SK-N-SH treated with all-trans-retinoic acid at 6 μM for 48 hours (cell line): ENCODE data around the gene TAAR1.

ENCODE experiments used
- ATAC-seq: fragments of 200-7000 bp; cut with Tn5 transposase; 3 replicates; pipeline ENCODE4 v1.9.1; 2020; ENCODE audit warnings: mild to moderate bottlenecking, moderate library complexity
- ARNTL ChIP-seq: fragments of 450-650 bp; formaldehyde crosslinking; IDR thresholded peaks from 2 replicates; pipeline ENCODE4 v1.5.0; 2020; ENCODE audit warnings: low read depth, mild to moderate bottlenecking, moderate library complexity, borderline replicate concordance
- BACH2 ChIP-seq: fragments of 250-450 bp; sonication (Bioruptor Pico); IDR thresholded peaks from 2 replicates; pipeline ENCODE4 v1.9.0; 2021; ENCODE audit warnings: mild to moderate bottlenecking, borderline replicate concordance
- ESRRG ChIP-seq: fragments of 250-450 bp; sonication (Bioruptor Pico); IDR thresholded peaks from 2 replicates; pipeline ENCODE4 v1.6.1; 2021; ENCODE audit warnings: mild to moderate bottlenecking
- GLIS3 ChIP-seq: fragments of 250-450 bp; sonication (Bioruptor Pico); IDR thresholded peaks from 2 replicates; pipeline ENCODE4 v1.5.0; 2020; ENCODE audit warnings: mild to moderate bottlenecking, moderate library complexity
- OSR1 ChIP-seq: fragments of 250-450 bp; sonication (Bioruptor Pico); IDR thresholded peaks from 2 replicates; pipeline ENCODE4 v1.8.0; 2022; ENCODE audit warnings: moderate library complexity, mild to moderate bottlenecking, inconsistent platforms
- RARB ChIP-seq: fragments of 250-450 bp; sonication (Bioruptor Pico); IDR thresholded peaks from 2 replicates; pipeline ENCODE4 v1.8.0; 2021; ENCODE audit warnings: mild to moderate bottlenecking, moderate library complexity
- SNAI2 ChIP-seq: fragments of 250-450 bp; sonication (Bioruptor Pico); IDR thresholded peaks from 2 replicates; pipeline ENCODE4 v1.5.0; 2020; ENCODE audit warnings: mild to moderate bottlenecking, moderate library complexity
- TCF4 ChIP-seq: fragments of 250-450 bp; sonication (Bioruptor Pico); IDR thresholded peaks from 2 replicates; pipeline ENCODE4 v1.8.0; 2021; ENCODE audit warnings: mild to moderate bottlenecking, moderate library complexity, borderline replicate concordance
- TOX ChIP-seq: fragments of 250-450 bp; sonication (Bioruptor Pico); IDR thresholded peaks from 2 replicates; pipeline ENCODE4 v1.8.0; 2021; ENCODE audit warnings: mild to moderate bottlenecking, moderate library complexity, borderline replicate concordance
- ZC3H10 ChIP-seq: fragments of 250-450 bp; sonication (Bioruptor Pico); IDR thresholded peaks from 2 replicates; pipeline ENCODE4 v1.5.1; 2021; ENCODE audit warnings: mild to moderate bottlenecking, moderate library complexity
- ZFP3 ChIP-seq: fragments of 250-450 bp; sonication (Bioruptor Pico); IDR thresholded peaks from 2 replicates; pipeline ENCODE4 v1.5.0; 2020; ENCODE audit warnings: mild to moderate bottlenecking, moderate library complexity
- ZFP30 ChIP-seq: fragments of 450-650 bp; formaldehyde crosslinking; IDR thresholded peaks from 2 replicates; pipeline ENCODE4 v1.5.0; 2022; ENCODE audit warnings: mild to moderate bottlenecking, moderate library complexity
- ZNF70 ChIP-seq: fragments of 450-650 bp; formaldehyde crosslinking; IDR thresholded peaks from 2 replicates; pipeline ENCODE4 v1.5.0; 2020; ENCODE audit warnings: mild to moderate bottlenecking, moderate library complexity
- TF ChIP-seq, protein P1 (sequence below): fragments of 250-450 bp; sonication (Bioruptor Pico); IDR thresholded peaks from 2 replicates; pipeline ENCODE4 v1.5.0; 2020; ENCODE audit warnings: mild to moderate bottlenecking, moderate library complexity
- TF ChIP-seq, protein P2 (sequence below): fragments of 250-450 bp; sonication (Bioruptor Pico); IDR thresholded peaks from 2 replicates; pipeline ENCODE4 v1.5.1; 2020; ENCODE audit warnings: low read depth, mild to moderate bottlenecking, moderate library complexity
- TF ChIP-seq, protein P3 (sequence below): fragments of 250-450 bp; sonication (Bioruptor Pico); IDR thresholded peaks from 2 replicates; pipeline ENCODE4 v1.8.0; 2020; ENCODE audit warnings: mild to moderate bottlenecking, moderate library complexity, borderline replicate concordance
- TF ChIP-seq, protein P4 (sequence below): fragments of 250-450 bp; sonication (Bioruptor Pico); IDR thresholded peaks from 2 replicates; pipeline ENCODE4 v1.8.0; 2021; ENCODE audit warnings: low read depth, mild to moderate bottlenecking, moderate library complexity, borderline replicate concordance
- TF ChIP-seq, protein P5 (sequence below): fragments of 250-450 bp; sonication (Bioruptor Pico); IDR thresholded peaks from 2 replicates; pipeline ENCODE4 v1.5.1; 2021; ENCODE audit warnings: mild to moderate bottlenecking, moderate library complexity

TAAR1 gene, protein sequence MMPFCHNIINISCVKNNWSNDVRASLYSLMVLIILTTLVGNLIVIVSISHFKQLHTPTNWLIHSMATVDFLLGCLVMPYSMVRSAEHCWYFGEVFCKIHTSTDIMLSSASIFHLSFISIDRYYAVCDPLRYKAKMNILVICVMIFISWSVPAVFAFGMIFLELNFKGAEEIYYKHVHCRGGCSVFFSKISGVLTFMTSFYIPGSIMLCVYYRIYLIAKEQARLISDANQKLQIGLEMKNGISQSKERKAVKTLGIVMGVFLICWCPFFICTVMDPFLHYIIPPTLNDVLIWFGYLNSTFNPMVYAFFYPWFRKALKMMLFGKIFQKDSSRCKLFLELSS

DNA sequence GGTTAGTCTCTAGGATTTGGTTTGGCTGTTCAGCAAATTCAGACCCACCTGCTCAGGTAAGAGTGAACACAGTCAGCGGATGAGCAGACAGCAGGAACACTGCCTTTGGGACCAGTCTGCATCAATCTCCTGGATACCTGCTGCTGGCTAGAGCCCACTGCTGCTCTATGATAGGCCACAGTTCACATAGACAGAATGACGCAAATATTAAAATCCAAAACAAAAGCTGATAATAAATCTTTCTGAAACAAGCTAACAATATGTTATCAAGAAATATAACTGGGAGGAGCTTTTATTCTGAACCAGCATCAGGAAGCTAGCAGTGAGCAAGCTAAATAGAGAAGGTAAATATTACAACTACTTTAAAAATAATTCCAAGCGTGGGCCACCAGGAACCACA lies at the start of gene TAAR1:
TAAR1 (minus strand) TSS at position 101 of the 400 bp plus-strand sequence. CDS start 13,179 bp downstream, outside the sequence.
- no peak for ATAC-seq
- TF ChIP-seq RARB (CRISPR knock-in tag) (no peak), ARNTL (CRISPR knock-in tag) (no peak), OSR1 (CRISPR knock-in tag) (no peak), ZNF70 (no peak), GLIS3 (CRISPR knock-in tag) (no peak), SNAI2 (CRISPR knock-in tag) (no peak), ZC3H10 (CRISPR knock-in tag) (no peak), ZFP3 (no peak), TOX (CRISPR knock-in tag) (no peak), BACH2 (CRISPR knock-in tag) (no peak), TCF4 (no peak)
- TF ChIP-seq, protein P1, sequence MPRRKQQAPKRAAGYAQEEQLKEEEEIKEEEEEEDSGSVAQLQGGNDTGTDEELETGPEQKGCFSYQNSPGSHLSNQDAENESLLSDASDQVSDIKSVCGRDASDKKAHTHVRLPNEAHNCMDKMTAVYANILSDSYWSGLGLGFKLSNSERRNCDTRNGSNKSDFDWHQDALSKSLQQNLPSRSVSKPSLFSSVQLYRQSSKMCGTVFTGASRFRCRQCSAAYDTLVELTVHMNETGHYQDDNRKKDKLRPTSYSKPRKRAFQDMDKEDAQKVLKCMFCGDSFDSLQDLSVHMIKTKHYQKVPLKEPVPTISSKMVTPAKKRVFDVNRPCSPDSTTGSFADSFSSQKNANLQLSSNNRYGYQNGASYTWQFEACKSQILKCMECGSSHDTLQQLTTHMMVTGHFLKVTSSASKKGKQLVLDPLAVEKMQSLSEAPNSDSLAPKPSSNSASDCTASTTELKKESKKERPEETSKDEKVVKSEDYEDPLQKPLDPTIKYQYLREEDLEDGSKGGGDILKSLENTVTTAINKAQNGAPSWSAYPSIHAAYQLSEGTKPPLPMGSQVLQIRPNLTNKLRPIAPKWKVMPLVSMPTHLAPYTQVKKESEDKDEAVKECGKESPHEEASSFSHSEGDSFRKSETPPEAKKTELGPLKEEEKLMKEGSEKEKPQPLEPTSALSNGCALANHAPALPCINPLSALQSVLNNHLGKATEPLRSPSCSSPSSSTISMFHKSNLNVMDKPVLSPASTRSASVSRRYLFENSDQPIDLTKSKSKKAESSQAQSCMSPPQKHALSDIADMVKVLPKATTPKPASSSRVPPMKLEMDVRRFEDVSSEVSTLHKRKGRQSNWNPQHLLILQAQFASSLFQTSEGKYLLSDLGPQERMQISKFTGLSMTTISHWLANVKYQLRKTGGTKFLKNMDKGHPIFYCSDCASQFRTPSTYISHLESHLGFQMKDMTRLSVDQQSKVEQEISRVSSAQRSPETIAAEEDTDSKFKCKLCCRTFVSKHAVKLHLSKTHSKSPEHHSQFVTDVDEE (CRISPR knock-in tag), result no peak
- TF ChIP-seq, protein P2, sequence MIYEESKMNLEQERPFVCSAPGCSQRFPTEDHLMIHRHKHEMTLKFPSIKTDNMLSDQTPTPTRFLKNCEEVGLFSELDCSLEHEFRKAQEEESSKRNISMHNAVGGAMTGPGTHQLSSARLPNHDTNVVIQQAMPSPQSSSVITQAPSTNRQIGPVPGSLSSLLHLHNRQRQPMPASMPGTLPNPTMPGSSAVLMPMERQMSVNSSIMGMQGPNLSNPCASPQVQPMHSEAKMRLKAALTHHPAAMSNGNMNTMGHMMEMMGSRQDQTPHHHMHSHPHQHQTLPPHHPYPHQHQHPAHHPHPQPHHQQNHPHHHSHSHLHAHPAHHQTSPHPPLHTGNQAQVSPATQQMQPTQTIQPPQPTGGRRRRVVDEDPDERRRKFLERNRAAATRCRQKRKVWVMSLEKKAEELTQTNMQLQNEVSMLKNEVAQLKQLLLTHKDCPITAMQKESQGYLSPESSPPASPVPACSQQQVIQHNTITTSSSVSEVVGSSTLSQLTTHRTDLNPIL, result no peak
- TF ChIP-seq, protein P3, sequence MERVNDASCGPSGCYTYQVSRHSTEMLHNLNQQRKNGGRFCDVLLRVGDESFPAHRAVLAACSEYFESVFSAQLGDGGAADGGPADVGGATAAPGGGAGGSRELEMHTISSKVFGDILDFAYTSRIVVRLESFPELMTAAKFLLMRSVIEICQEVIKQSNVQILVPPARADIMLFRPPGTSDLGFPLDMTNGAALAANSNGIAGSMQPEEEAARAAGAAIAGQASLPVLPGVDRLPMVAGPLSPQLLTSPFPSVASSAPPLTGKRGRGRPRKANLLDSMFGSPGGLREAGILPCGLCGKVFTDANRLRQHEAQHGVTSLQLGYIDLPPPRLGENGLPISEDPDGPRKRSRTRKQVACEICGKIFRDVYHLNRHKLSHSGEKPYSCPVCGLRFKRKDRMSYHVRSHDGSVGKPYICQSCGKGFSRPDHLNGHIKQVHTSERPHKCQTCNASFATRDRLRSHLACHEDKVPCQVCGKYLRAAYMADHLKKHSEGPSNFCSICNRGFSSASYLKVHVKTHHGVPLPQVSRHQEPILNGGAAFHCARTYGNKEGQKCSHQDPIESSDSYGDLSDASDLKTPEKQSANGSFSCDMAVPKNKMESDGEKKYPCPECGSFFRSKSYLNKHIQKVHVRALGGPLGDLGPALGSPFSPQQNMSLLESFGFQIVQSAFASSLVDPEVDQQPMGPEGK, result no peak
- TF ChIP-seq, protein P4, sequence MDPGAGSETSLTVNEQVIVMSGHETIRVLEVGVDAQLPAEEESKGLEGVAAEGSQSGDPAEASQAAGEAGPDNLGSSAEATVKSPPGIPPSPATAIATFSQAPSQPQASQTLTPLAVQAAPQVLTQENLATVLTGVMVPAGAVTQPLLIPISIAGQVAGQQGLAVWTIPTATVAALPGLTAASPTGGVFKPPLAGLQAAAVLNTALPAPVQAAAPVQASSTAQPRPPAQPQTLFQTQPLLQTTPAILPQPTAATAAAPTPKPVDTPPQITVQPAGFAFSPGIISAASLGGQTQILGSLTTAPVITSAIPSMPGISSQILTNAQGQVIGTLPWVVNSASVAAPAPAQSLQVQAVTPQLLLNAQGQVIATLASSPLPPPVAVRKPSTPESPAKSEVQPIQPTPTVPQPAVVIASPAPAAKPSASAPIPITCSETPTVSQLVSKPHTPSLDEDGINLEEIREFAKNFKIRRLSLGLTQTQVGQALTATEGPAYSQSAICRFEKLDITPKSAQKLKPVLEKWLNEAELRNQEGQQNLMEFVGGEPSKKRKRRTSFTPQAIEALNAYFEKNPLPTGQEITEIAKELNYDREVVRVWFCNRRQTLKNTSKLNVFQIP, result no peak
- TF ChIP-seq, all 23 proteins: peak for 0

DNA sequence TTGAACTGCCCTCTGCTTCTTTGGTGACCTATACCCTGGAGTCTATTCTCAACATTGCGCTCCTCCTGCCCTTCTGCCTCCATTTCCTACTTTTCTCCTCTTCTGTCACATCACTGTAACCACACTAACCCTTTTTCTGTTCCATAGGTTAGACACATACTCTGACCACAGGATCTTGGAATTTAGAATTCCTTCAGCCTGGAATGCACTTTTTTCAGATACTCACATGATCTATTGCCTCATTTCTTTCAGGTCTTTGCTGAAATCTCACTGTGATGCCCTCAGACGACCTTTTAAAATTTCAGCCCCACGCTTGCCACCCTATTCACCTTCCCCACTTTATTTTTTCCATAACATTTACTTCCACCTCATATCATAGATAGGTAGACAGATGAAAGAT lies 49.8 kb upstream of the TAAR1 start:
- TF ChIP-seq OSR1 (CRISPR knock-in tag) (no peak), ZNF70 (no peak), ARNTL (CRISPR knock-in tag) (no peak), SNAI2 (CRISPR knock-in tag) (no peak), GLIS3 (CRISPR knock-in tag) (no peak), TOX (CRISPR knock-in tag) (no peak), RARB (CRISPR knock-in tag) (no peak), BACH2 (CRISPR knock-in tag) (no peak), ZFP30 (CRISPR knock-in tag) (no peak), ESRRG (no peak)
- TF ChIP-seq, protein P5, sequence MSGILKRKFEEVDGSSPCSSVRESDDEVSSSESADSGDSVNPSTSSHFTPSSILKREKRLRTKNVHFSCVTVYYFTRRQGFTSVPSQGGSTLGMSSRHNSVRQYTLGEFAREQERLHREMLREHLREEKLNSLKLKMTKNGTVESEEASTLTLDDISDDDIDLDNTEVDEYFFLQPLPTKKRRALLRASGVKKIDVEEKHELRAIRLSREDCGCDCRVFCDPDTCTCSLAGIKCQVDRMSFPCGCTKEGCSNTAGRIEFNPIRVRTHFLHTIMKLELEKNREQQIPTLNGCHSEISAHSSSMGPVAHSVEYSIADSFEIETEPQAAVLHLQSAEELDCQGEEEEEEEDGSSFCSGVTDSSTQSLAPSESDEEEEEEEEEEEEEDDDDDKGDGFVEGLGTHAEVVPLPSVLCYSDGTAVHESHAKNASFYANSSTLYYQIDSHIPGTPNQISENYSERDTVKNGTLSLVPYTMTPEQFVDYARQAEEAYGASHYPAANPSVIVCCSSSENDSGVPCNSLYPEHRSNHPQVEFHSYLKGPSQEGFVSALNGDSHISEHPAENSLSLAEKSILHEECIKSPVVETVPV (CRISPR knock-in tag), result no peak
- TF ChIP-seq, protein P3, result no peak
- TF ChIP-seq, protein P1 (CRISPR knock-in tag), result no peak
- ATAC-seq, result no peak
